HepG2 (cell line): ENCODE results near the gene CCND1. TPM values are rescaled to one million over a fixed set of nuclear protein-coding genes. Genes with fewer than 3 reads are reported as not detected.

Source experiments
- CENPX ChIP-seq: sonication (generic); formaldehyde crosslinking; IDR thresholded peaks from 2 replicates; pipeline ENCODE4 v1.9.0; 2021; ENCODE audit warnings: mild to moderate bottlenecking, missing genetic modification reagents, moderate library complexity
- DNMT1 ChIP-seq: sonication (generic); formaldehyde crosslinking; IDR thresholded peaks from 2 replicates; pipeline ENCODE4 v1.5.1; 2020; ENCODE audit warnings: mild to moderate bottlenecking, missing genetic modification reagents
- FIP1L1 ChIP-seq: fragments of 200-400 bp; formaldehyde crosslinking; IDR thresholded peaks from 2 replicates; pipeline ENCODE4 v1.6.1; 2018; ENCODE audit warnings: low read depth, mild to moderate bottlenecking, low read length, moderate library complexity, borderline replicate concordance; ENCODE audit not compliant: insufficient read depth
- HMG20A ChIP-seq: IDR thresholded peaks from 2 replicates; pipeline ENCODE4 v1.6.1; 2016; ENCODE audit warnings: borderline replicate concordance
- HNRNPL ChIP-seq: fragments of 200-400 bp; formaldehyde crosslinking; IDR thresholded peaks from 2 replicates; pipeline ENCODE4 v1.6.1; 2017; ENCODE audit warnings: mild to moderate bottlenecking, low read depth, low read length
- HOXA9 ChIP-seq: sonication (generic); formaldehyde crosslinking; IDR thresholded peaks from 2 replicates; pipeline ENCODE4 v1.8.1; 2022; ENCODE audit warnings: missing genetic modification reagents, mild to moderate bottlenecking, moderate library complexity, borderline replicate concordance
- MTF2 ChIP-seq: sonication (generic); formaldehyde crosslinking; IDR thresholded peaks from 2 replicates; pipeline ENCODE4 v1.5.0; 2020; ENCODE audit warnings: missing genetic modification reagents, borderline replicate concordance
- NFYB ChIP-seq: sonication (generic); formaldehyde crosslinking; IDR thresholded peaks from 2 replicates; pipeline ENCODE4 v1.4.0; 2020; ENCODE audit warnings: missing genetic modification reagents
- NR2F6 ChIP-seq, 2 experiments: IDR thresholded peaks; 2 replicates each; pipeline ENCODE4 v1.6.1; 2016; ENCODE audit warnings: antibody characterized with exemption in 1 of 2, mild to moderate bottlenecking in 1 of 2
- NRL ChIP-seq: sonication (generic); formaldehyde crosslinking; IDR thresholded peaks from 2 replicates; pipeline ENCODE4 v1.5.0; 2020; ENCODE audit warnings: missing genetic modification reagents, mild to moderate bottlenecking, moderate library complexity, borderline replicate concordance
- PRPF4 ChIP-seq: fragments of 200-400 bp; formaldehyde crosslinking; IDR thresholded peaks from 2 replicates; pipeline ENCODE4 v1.6.1; 2016; ENCODE audit warnings: low read length, low read depth; ENCODE audit not compliant: poor library complexity, severe bottlenecking
- REXO4 ChIP-seq: sonication (generic); formaldehyde crosslinking; IDR thresholded peaks from 2 replicates; pipeline ENCODE4 v1.8.0; 2022; ENCODE audit warnings: missing genetic modification reagents, mild to moderate bottlenecking, borderline replicate concordance
- SP1 ChIP-seq, 2 experiments: fragments of 450-650 bp in 1 of 2; sonication (generic) in 1 of 2; formaldehyde crosslinking in 1 of 2; IDR thresholded peaks; 2 replicates each; pipeline versions ENCODE4 v1.4.0 to v1.6.1; 2016 to 2020; ENCODE audit warnings: missing genetic modification reagents in 1 of 2
- TARDBP ChIP-seq: sonication (generic); formaldehyde crosslinking; IDR thresholded peaks from 2 replicates; pipeline ENCODE4 v1.8.0; 2022; ENCODE audit warnings: mild to moderate bottlenecking, missing genetic modification reagents
- ZNF101 ChIP-seq: sonication (generic); formaldehyde crosslinking; IDR thresholded peaks from 2 replicates; pipeline ENCODE4 v1.4.0; 2020; ENCODE audit warnings: mild to moderate bottlenecking, low read depth, missing genetic modification reagents, borderline replicate concordance
- ZNF343 ChIP-seq: sonication (generic); formaldehyde crosslinking; IDR thresholded peaks from 2 replicates; pipeline ENCODE4 v1.4.0; 2020; ENCODE audit warnings: mild to moderate bottlenecking, missing genetic modification reagents
- ZNF724P ChIP-seq: sonication (generic); formaldehyde crosslinking; IDR thresholded peaks from 2 replicates; pipeline ENCODE4 v1.8.0; 2022; ENCODE audit warnings: missing genetic modification reagents, borderline replicate concordance
- ZNF747 ChIP-seq: sonication (generic); formaldehyde crosslinking; IDR thresholded peaks from 2 replicates; pipeline ENCODE4 v1.8.1; 2023; ENCODE audit warnings: missing genetic modification reagents, mild to moderate bottlenecking, borderline replicate concordance
- ZNF792 ChIP-seq: IDR thresholded peaks from 2 replicates; pipeline ENCODE4 v1.6.1; 2016
- ZSCAN30 ChIP-seq: sonication (generic); formaldehyde crosslinking; IDR thresholded peaks from 2 replicates; pipeline ENCODE4 v1.5.0; 2020; ENCODE audit warnings: mild to moderate bottlenecking, missing genetic modification reagents
- polyA plus RNA-seq, 8 experiments: library from polyadenylated mRNA; depleted of rRNA in 3 of 8; stranded (reverse) in 7 of 8; unstranded in 1 of 8; fragments of >200 nt; fragmentation: Illumina TruSeq in 4 of 8; extraction: Trizol in 4 of 8; gene quantifications; 2 replicates each; pipeline versions ENCODE4 v1.2.1 to v1.2.3, GENCODE V29; 2011 to 2016; ENCODE audit warnings: low read depth in 4 of 8, missing spikeins in 1 of 8, mixed read lengths in 1 of 8; ENCODE audit not compliant: insufficient read depth in 1 of 8
- total RNA-seq, 5 experiments: library from RNA; depleted of rRNA; stranded (reverse); fragments of >200 nt; fragmentation: Illumina TruSeq; extraction: Trizol; gene quantifications; 2 replicates each; pipeline ENCODE4 v1.2.3, GENCODE V29; 2016; ENCODE audit warnings: low read depth in 1 of 5
- TF ChIP-seq, protein P1 (sequence below): sonication (generic); formaldehyde crosslinking; IDR thresholded peaks from 2 replicates; pipeline ENCODE4 v1.4.0; 2020; ENCODE audit warnings: missing genetic modification reagents, mild to moderate bottlenecking, borderline replicate concordance
- TF ChIP-seq, protein P2 (sequence below), 2 experiments: sonication (generic) in 1 of 2; formaldehyde crosslinking in 1 of 2; IDR thresholded peaks; 2 replicates each; pipeline versions ENCODE4 v1.4.0 to v1.6.1; 2018 to 2020; ENCODE audit warnings: missing genetic modification reagents in 2 of 2, borderline replicate concordance in 1 of 2, low read depth in 1 of 2, mild to moderate bottlenecking in 1 of 2, missing biosample characterization in 1 of 2
- TF ChIP-seq, protein P3 (sequence below): IDR thresholded peaks from 2 replicates; pipeline ENCODE4 v1.6.1; 2016; ENCODE audit warnings: mild to moderate bottlenecking
- TF ChIP-seq, protein P4 (sequence below): sonication (generic); formaldehyde crosslinking; IDR thresholded peaks from 2 replicates; pipeline ENCODE4 v1.5.0; 2020; ENCODE audit warnings: mild to moderate bottlenecking, missing genetic modification reagents

Gene CCND1
- total and polyA plus RNA-seq, 2 of the 13 experiments (the other 11 are each of a cell fraction or from before 2014, with no cell fraction given): 107 to 136 TPM

DNA sequence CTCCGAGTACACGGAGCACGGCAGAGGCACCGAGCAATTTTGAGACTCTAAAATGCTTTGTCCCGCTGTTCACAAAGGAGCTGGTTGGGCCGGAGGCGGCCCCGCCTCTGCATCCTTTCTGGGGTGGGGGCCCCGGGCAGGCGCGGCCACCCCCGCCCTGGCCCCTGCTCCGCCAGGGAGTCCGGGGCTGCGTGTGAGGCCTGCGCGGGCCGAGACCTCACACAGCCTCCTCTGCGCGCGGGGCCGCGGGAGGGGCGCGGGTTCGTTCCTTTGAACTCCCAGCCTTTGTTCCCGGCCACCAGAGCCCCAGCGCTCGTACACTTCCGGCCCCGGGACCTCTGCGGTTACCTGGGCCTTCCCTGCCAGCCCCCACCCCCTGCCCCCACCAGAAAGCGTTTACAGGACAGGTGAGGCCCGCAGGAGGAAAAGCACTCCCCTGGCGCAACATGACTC is 61.3 kb downstream of the CCND1 start (continued):
- TF ChIP-seq, protein P1, sequence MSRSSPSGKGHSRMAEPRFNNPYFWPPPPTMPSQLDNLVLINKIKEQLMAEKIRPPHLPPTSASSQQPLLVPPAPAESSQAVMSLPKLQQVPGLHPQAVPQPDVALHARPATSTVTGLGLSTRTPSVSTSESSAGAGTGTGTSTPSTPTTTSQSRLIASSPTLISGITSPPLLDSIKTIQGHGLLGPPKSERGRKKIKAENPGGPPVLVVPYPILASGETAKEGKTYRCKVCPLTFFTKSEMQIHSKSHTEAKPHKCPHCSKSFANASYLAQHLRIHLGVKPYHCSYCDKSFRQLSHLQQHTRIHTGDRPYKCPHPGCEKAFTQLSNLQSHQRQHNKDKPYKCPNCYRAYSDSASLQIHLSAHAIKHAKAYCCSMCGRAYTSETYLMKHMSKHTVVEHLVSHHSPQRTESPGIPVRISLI: no peak
- TF ChIP-seq NRL (CRISPR knock-in tag): peak; percentile 24; the same call in 1 of the 2 replicates
- no peak for TF ChIP-seq DNMT1 (CRISPR knock-in tag)
- TF ChIP-seq HOXA9: no peak
- TF ChIP-seq CENPX (CRISPR knock-in tag): no peak
- no peak for TF ChIP-seq PRPF4
- TF ChIP-seq ZNF724P (CRISPR knock-in tag): no peak
- TF ChIP-seq, protein P2, sequence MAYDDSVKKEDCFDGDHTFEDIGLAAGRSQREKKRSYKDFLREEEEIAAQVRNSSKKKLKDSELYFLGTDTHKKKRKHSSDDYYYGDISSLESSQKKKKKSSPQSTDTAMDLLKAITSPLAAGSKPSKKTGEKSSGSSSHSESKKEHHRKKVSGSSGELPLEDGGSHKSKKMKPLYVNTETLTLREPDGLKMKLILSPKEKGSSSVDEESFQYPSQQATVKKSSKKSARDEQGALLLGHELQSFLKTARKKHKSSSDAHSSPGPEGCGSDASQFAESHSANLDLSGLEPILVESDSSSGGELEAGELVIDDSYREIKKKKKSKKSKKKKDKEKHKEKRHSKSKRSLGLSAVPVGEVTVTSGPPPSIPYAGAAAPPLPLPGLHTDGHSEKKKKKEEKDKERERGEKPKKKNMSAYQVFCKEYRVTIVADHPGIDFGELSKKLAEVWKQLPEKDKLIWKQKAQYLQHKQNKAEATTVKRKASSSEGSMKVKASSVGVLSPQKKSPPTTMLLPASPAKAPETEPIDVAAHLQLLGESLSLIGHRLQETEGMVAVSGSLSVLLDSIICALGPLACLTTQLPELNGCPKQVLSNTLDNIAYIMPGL (CRISPR knock-in tag; IDR thresholded peaks at IDR 0.05; ENCODE audit: borderline replicate concordance in 1 of 2, low read depth in 1 of 2): peak; percentile 38 to 43; a peak in 1 of 4 replicates
- TF ChIP-seq MTF2 (CRISPR knock-in tag): no peak
- TF ChIP-seq, protein P3, sequence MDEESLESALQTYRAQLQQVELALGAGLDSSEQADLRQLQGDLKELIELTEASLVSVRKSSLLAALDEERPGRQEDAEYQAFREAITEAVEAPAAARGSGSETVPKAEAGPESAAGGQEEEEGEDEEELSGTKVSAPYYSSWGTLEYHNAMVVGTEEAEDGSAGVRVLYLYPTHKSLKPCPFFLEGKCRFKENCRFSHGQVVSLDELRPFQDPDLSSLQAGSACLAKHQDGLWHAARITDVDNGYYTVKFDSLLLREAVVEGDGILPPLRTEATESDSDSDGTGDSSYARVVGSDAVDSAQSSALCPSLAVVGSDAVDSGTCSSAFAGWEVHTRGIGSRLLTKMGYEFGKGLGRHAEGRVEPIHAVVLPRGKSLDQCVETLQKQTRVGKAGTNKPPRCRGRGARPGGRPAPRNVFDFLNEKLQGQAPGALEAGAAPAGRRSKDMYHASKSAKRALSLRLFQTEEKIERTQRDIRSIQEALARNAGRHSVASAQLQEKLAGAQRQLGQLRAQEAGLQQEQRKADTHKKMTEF (CRISPR knock-in tag): peak; percentile 75; the same call in 1 of the 2 replicates
- TF ChIP-seq ZNF792 (CRISPR knock-in tag): no peak
- TF ChIP-seq ZSCAN30: no peak
- 0 out of 2 replicates have a peak, but pooled peaks have one; percentile 48 for TF ChIP-seq ZNF343 (CRISPR knock-in tag)
- TF ChIP-seq ZNF101: no peak
- TF ChIP-seq NR2F6 (IDR thresholded peaks at IDR 0.05): peak; percentile 64
- TF ChIP-seq NR2F6 (CRISPR knock-in tag; IDR thresholded peaks at IDR 0.05): peak; percentile 85
- TF ChIP-seq NFYB (CRISPR knock-in tag): no peak
- no peak for TF ChIP-seq HNRNPL
- peak; percentile 52; the same call in 1 of the 2 replicates for TF ChIP-seq TARDBP (CRISPR knock-in tag)
- TF ChIP-seq SP1 (IDR thresholded peaks at IDR 0.05): no peak
- no peak for TF ChIP-seq SP1 (CRISPR knock-in tag; IDR thresholded peaks at IDR 0.05)
- no peak for TF ChIP-seq REXO4 (CRISPR knock-in tag)
- TF ChIP-seq HMG20A: peak; percentile 76
- no peak for TF ChIP-seq FIP1L1
- TF ChIP-seq, protein P4, sequence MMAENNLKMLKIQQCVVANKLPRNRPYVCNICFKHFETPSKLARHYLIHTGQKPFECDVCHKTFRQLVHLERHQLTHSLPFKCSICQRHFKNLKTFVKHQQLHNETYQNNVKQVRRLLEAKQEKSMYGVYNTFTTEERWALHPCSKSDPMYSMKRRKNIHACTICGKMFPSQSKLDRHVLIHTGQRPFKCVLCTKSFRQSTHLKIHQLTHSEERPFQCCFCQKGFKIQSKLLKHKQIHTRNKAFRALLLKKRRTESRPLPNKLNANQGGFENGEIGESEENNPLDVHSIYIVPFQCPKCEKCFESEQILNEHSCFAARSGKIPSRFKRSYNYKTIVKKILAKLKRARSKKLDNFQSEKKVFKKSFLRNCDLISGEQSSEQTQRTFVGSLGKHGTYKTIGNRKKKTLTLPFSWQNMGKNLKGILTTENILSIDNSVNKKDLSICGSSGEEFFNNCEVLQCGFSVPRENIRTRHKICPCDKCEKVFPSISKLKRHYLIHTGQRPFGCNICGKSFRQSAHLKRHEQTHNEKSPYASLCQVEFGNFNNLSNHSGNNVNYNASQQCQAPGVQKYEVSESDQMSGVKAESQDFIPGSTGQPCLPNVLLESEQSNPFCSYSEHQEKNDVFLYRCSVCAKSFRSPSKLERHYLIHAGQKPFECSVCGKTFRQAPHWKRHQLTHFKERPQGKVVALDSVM (CRISPR knock-in tag): peak; percentile 88
- no peak for TF ChIP-seq ZNF747
